Bronchial epithelial cell (primary cell): ENCODE data around the gene SBNO2. TPM values are rescaled to one million over a fixed set of nuclear protein-coding genes. Genes with fewer than 3 reads are reported as not detected.

Experiments used
- DNase-seq: peaks from one replicate; pipeline ENCODE4 v3.0.0-alpha.2; 2010; ENCODE audit warnings: low read depth
- FAIRE-seq: peaks from 2 replicates; lab custom pipeline; 2011; peaks lifted over from hg19 to GRCh38; lab: Jason Lieb, UNC
- H3K27me3 ChIP-seq: 2 replicates; pipeline ENCODE4 v1.5.1; 2011; ENCODE audit warnings: low read length; ENCODE audit not compliant: control insufficient read depth, insufficient read depth
- H3K36me3 ChIP-seq: 2 replicates; pipeline ENCODE4 v1.5.1; 2011; ENCODE audit warnings: low read length; ENCODE audit not compliant: control insufficient read depth, insufficient read depth
- H3K4me3 ChIP-seq: 2 replicates; pipeline ENCODE4 v1.5.1; 2011; ENCODE audit warnings: mild to moderate bottlenecking, low read depth, low read length, control low read depth
- total RNA-seq: library from RNA; depleted of rRNA; stranded (reverse); fragments of >200 nt; gene quantifications from 2 replicates; pipeline ENCODE4 v1.2.1, GENCODE V29; 2014
- TF ChIP-seq, protein P1 (sequence below): IDR thresholded peaks from 2 replicates; pipeline ENCODE4 v1.5.1; 2011; ENCODE audit warnings: mild to moderate bottlenecking, moderate library complexity, low read length, control low read depth, inconsistent platforms; ENCODE audit not compliant: insufficient read depth, severe bottlenecking

Gene SBNO2
- total RNA-seq, 1 donor from 2014 or later, result 16.8 TPM

DNA sequence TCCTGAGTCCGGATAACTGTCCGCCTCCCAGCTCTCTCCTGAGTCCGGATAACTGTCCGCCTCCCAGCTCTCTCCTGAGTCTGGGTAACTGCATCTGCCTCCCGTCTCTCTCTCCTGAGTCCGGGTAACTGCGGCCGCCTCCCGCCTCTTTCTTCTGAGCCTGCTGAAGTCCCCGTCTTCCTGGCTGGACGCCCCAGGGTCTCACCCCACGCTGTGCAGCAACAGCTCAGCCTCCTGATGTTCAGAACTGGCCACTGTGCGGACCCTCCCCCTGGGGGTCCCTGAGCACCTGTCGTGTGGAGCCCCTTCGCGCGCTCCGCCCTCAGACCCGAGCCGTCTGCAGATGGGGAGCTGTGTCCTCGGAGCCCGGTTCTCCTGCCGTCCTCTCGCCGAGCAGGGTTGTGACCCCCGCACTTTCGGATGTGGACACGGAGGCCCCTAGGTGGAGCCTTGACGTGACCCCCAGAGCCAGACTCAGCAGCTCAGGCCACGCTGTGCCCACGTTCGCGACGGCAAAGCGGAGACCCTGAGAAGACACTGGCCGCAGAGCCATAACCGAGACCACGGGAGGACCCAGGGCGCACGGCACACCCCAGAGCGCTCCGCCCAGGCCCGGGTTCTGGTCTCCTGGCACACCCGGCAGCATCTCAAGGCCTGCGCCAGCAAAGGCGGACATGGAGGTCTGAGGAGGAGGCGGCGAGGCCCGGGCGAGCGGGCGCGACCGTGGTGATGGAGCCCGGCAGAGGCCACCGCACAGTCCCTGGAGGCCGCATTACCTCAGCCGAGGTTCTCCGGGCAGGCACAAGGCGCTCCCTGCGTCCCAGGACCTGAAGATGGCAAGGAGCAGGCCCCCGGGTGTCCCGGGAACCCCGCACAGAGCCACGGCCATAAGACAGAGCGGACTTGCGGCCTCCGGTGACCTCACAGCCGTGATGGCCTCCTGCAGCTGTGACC lies 15.9 kb downstream of the SBNO2 start:
- Histone ChIP-seq H3K36me3 (peaks cover 7% of the 10 kb centered on the region), H3K4me3 (no peak overlapping the region), H3K27me3 (no peaks in the 10 kb centered on the region)
- TF ChIP-seq, protein P1, sequence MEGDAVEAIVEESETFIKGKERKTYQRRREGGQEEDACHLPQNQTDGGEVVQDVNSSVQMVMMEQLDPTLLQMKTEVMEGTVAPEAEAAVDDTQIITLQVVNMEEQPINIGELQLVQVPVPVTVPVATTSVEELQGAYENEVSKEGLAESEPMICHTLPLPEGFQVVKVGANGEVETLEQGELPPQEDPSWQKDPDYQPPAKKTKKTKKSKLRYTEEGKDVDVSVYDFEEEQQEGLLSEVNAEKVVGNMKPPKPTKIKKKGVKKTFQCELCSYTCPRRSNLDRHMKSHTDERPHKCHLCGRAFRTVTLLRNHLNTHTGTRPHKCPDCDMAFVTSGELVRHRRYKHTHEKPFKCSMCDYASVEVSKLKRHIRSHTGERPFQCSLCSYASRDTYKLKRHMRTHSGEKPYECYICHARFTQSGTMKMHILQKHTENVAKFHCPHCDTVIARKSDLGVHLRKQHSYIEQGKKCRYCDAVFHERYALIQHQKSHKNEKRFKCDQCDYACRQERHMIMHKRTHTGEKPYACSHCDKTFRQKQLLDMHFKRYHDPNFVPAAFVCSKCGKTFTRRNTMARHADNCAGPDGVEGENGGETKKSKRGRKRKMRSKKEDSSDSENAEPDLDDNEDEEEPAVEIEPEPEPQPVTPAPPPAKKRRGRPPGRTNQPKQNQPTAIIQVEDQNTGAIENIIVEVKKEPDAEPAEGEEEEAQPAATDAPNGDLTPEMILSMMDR, result no peak
- no peak for FAIRE-seq
- DNase-seq, result no peak

GRCh38 chr19:1156830-1157615 lies 17.0 kb downstream of the SBNO2 start:
- no peak for FAIRE-seq
- H3K36me3 ChIP-seq, result peaks cover 12% of the 10 kb centered on the region

DNA sequence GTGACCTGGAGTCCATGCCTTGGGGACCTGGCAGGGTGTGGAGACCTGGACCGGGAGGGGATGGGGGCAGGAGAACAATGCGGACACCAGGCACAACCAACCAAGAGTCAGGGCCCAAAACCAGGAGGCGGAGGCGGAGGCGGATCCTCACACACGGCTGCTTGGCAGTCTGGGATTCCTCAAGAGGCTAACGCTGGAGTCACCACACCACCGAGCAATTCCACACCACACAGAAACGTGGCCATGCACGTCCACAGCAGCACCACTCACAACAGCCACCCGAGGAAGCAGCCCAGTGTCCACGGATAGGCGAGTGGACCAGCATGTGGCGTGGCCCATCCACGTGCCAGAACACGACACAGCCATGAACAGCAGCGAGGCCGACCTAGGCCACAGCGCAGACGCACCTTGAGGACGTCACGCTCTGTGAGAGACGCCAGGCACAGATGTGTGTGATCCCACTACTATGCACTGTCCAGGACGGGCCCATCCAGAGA lies 17.7 kb downstream of the SBNO2 start:
- Histone ChIP-seq H3K27me3 (no peaks in the 10 kb centered on the region), H3K36me3 (peaks cover 14% of the 10 kb centered on the region), H3K4me3 (no peak overlapping the region)
- TF ChIP-seq, protein P1, result no peak
- FAIRE-seq (no peak), DNase-seq (no peak)

More at GRCh38 chr19:1156830-1157615, 17.0 kb downstream of the SBNO2 start:
- H3K4me3 ChIP-seq, result no peak overlapping the region
- DNase-seq, result no peak
- H3K27me3 ChIP-seq, result no peaks in the 10 kb centered on the region
- TF ChIP-seq, protein P1, result no peak

DNA sequence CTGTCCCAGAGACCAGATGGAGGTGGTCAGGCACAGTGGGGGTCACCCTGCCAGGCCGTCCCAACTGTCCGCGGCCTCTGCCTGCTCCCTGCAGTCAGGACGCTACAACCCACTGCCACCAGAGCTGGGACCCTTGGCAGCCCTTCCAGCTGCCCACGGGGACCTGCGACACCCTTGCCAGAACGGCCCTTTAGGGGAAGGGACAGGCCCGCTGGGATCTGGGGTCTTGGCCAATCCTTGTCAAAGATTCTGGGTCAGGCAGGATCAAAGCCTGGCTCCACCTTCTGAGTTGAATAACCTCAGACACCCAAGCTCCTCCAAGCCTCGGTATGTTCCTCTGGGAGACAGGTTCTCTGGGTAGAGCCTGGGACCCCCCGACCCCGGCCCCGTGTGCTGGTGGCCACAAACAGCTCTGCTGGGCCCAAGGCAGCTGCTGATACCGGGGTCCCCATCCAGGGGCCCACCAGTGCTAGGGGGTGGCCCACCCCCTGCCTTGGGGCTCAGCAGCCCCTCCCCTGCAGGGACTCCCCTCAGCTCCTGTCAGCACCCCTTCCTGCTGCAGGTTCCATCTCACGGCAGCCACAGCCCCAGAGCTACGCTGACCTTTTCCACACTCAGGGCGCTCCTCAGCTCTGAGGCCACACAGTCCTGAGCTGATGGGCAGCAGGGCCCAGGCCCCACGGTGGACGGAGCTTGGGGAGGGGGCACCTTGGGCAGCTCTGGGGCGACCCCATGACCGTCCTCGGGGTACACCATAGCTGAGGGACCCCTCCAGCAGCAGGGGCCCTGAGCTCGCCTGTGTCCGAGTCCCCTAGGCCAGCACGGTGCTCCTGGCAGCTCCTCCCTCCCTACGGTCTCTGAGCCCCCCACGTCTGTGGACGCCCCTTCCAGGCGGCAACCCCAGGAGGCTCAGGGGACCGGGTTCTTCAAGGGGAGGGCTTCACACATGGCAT lies 18.4 kb downstream of the SBNO2 start:
- FAIRE-seq (peak; percentile 52), DNase-seq (peak; percentile 15)
- TF ChIP-seq, protein P1, result no peak
- H3K27me3 ChIP-seq, result no peaks in the 10 kb centered on the region
- H3K4me3 ChIP-seq, result no peak overlapping the region
- peaks cover 19% of the 10 kb centered on the region for H3K36me3 ChIP-seq

GRCh38 chr19:1154731-1155351 lies 19.2 kb downstream of the SBNO2 start:
- no peaks in the 10 kb centered on the region for H3K27me3 ChIP-seq
- DNase-seq (peak; percentile 78), FAIRE-seq (no peak)
- TF ChIP-seq, protein P1, result no peak
- H3K36me3 ChIP-seq, result peaks cover 23% of the 10 kb centered on the region
- peak overlapping the region; percentile 7 for H3K4me3 ChIP-seq
